ENCODE measurements around the gene RASL11B.

DNA sequence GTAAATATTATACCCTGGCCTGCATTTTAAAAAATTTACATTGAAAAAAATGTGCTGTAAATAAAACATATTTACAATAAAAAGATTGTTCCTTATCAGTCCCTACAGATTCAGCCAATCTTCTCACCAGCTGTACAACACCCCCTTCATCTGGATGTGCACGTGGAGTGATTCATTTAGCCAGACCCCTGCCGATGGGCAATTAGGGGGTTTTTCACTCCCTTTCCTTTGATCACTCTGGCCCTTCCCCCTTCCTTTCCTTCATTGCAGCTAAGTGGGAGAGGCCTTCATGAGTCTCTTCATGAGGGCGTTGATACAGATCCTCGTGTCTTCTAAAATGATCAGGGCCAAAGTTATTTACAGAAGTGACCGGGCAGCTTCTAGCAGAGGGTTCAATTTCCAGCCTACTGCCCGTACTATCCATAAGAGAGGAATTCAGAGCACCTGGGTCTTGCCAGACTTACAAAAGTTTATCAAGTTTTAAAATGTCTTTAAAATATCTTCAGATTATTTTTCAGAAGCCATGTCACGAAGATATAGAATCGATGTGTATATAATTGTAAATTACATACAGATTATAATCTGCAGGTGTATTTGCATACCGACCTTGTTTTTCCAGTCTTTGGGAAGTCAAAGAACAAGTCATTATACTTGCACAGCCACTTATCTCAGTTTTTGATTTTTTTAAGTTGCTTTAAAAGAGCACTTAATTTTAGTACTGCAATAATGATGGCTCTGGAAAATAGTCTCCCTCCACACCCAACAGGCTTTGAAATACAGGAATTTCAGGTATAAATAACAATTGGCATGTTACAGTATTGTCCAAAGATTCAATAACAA lies 21.4 kb upstream of the RASL11B start:
- TF ChIP-seq, protein P1, sequence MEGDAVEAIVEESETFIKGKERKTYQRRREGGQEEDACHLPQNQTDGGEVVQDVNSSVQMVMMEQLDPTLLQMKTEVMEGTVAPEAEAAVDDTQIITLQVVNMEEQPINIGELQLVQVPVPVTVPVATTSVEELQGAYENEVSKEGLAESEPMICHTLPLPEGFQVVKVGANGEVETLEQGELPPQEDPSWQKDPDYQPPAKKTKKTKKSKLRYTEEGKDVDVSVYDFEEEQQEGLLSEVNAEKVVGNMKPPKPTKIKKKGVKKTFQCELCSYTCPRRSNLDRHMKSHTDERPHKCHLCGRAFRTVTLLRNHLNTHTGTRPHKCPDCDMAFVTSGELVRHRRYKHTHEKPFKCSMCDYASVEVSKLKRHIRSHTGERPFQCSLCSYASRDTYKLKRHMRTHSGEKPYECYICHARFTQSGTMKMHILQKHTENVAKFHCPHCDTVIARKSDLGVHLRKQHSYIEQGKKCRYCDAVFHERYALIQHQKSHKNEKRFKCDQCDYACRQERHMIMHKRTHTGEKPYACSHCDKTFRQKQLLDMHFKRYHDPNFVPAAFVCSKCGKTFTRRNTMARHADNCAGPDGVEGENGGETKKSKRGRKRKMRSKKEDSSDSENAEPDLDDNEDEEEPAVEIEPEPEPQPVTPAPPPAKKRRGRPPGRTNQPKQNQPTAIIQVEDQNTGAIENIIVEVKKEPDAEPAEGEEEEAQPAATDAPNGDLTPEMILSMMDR (IDR thresholded peaks at IDR 0.05; ENCODE audit: insufficient read depth, low read depth, low read length), result no peak
- no peak for TF ChIP-seq EZH2 (IDR thresholded peaks at IDR 0.05; ENCODE audit: insufficient read depth, low read length)

Data from astrocyte (in vitro differentiated cells and primary cell).